ENCODE data around the gene AKAP1.
A peak's percentile ranks its signal among the peaks of the same experiment; 100 is the strongest.

Gene AKAP1

GRCh38 chr17:57109393-57110151, 24.5 kb downstream of the AKAP1 start:
- DNase-seq (ENCODE audit: low read depth) = peak; percentile 39
- peak; percentile 48 for TF ChIP-seq CTCF (conservative IDR thresholded peaks at IDR 0.05; ENCODE audit: low read depth, low read length)

GRCh38 chr17:57110152-57110542, 25.1 kb downstream of the AKAP1 start:
- TF ChIP-seq CTCF (conservative IDR thresholded peaks at IDR 0.05; ENCODE audit: low read depth, low read length) = no peak

More at GRCh38 chr17:57109393-57110151, 24.5 kb downstream of the AKAP1 start:
- no peak overlapping the region for H3K4me3 ChIP-seq (ENCODE audit: low read depth, low read length)

GRCh38 chr17:57110579-57111325, 25.7 kb downstream of the AKAP1 start:
- no peak for TF ChIP-seq CTCF (conservative IDR thresholded peaks at IDR 0.05; ENCODE audit: low read depth, low read length)
- DNase-seq (ENCODE audit: low read depth) = peak; percentile 54
- H3K4me3 ChIP-seq (ENCODE audit: low read depth, low read length) = no peak overlapping the region

More at GRCh38 chr17:57110152-57110542, 25.1 kb downstream of the AKAP1 start:
- no peak for DNase-seq (ENCODE audit: low read depth)
- no peak overlapping the region for H3K4me3 ChIP-seq (ENCODE audit: low read depth, low read length)

DNA sequence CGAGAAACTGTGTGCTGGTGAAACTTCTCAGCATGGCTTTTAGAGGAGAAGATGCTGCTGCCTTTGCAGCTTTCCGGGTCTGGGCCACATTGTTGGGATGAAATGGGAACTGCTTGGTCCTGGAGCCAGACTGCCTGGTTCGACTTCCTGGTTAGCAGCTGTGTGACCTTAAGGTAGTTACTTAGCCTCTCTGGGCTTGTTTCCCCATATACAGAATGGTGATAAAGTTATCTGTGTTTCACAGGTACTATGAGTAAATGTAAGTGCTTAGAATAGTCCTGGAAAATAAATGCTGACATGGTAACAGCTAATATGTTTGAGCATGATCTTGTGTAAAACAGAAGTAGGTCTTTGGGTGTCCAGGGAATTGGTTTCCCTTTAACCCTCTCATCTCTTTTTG, 26.3 kb downstream of the AKAP1 start:
- no peak overlapping the region for H3K4me3 ChIP-seq (ENCODE audit: low read depth, low read length)
- no peak for TF ChIP-seq CTCF (conservative IDR thresholded peaks at IDR 0.05; ENCODE audit: low read depth, low read length)
- no peak for DNase-seq (ENCODE audit: low read depth)

GRCh38 chr17:57113011-57113410, 28.0 kb downstream of the AKAP1 start:
- H3K4me3 ChIP-seq (ENCODE audit: low read depth, low read length) = no peak overlapping the region
- DNase-seq (ENCODE audit: low read depth) = no peak
- TF ChIP-seq CTCF (conservative IDR thresholded peaks at IDR 0.05; ENCODE audit: low read depth, low read length) = no peak

- TF ChIP-seq CTCF (conservative IDR thresholded peaks at IDR 0.05; ENCODE audit: low read depth, low read length) = no peak
- no peak overlapping the region for H3K4me3 ChIP-seq (ENCODE audit: low read depth, low read length)
- no peak for DNase-seq (ENCODE audit: low read depth)
Observed at GRCh38 chr17:57113656-57114055, 28.6 kb downstream of the AKAP1 start.

Measured in choroid plexus epithelial cell (primary cell).